Thyroid gland (tissue), 4 donors: ENCODE data around the gene UBTD1. TPM values are rescaled to one million over a fixed set of nuclear protein-coding genes. Genes with fewer than 3 reads are reported as not detected.

ENCODE experiments used
- DNase-seq, 2 donors: peaks; one replicate each; pipeline ENCODE4 v3.0.0-alpha.2; 2019
- H3K27ac ChIP-seq, 3 donors: fragments of 200-600 bp; sonication (generic); 1 replicate in 2 of 3; 2 replicates in 1 of 3; pipeline ENCODE4 v1.5.1; 2016 to 2019; ENCODE audit warnings: mild to moderate bottlenecking in 1 of 3, moderate library complexity in 1 of 3
- H3K27me3 ChIP-seq: fragments of 200-600 bp; sonication (generic); one replicate; pipeline ENCODE4 v1.5.1; 2019
- H3K36me3 ChIP-seq, 2 donors: fragments of 200-600 bp; sonication (generic); one replicate each; pipeline ENCODE4 v1.5.1; 2016 to 2019
- H3K4me1 ChIP-seq, 2 donors: fragments of 200-600 bp; sonication (generic); one replicate each; pipeline ENCODE4 v1.5.1; 2017 to 2019
- H3K4me3 ChIP-seq, 3 donors: fragments of 200-600 bp; sonication (generic); replicated peaks in 1 of 3; 1 replicate in 2 of 3; 2 replicates in 1 of 3; pipeline ENCODE4 v1.5.1; 2016; ENCODE audit warnings: mild to moderate bottlenecking in 1 of 3
- H3K9me3 ChIP-seq: fragments of 200-600 bp; sonication (generic); one replicate; pipeline ENCODE4 v1.5.1; 2017
- CTCF ChIP-seq, 6 experiments: fragments of 200-600 bp in 3 of 6; fragments of 450-650 bp in 3 of 6; sonication (generic) in 3 of 6; IDR thresholded peaks; one replicate each; pipeline ENCODE4 v1.5.1; 2016 to 2019; ENCODE audit warnings: antibody characterized with exemption in 6 of 6, mild to moderate bottlenecking in 2 of 6, inconsistent platforms in 1 of 6, moderate library complexity in 1 of 6
- POLR2A ChIP-seq, 2 donors: fragments of 450-650 bp; IDR thresholded peaks; one replicate each; pipeline ENCODE4 v1.6.1; 2017; ENCODE audit warnings: antibody characterized with exemption in 2 of 2, mild to moderate bottlenecking in 2 of 2, moderate library complexity in 1 of 2
- WGBS, 2 donors: methylation state at CpG; one replicate each; pipeline ENCODE4 v1.1.5; 2017; 5-methylcytosine and 5-hydroxymethylcytosine counted together
- intact Hi-C: fragments of 100-400 bp; cut with DNase I; formaldehyde crosslinking; loops from one replicate; pipeline ENCODE4 v1.15.1; 2023
- total RNA-seq, 4 donors: library from RNA; depleted of rRNA; stranded (reverse); fragments of >200 nt; gene quantifications; one replicate each; pipeline ENCODE4 v1.2.3, GENCODE V29; 2016

UBTD1 gene
- total RNA-seq, 4 donors from 2014 or later = 7.8 to 27.8 (median 20.0) TPM

GRCh38 chr10:97482381-97482780 lies 16.3 kb upstream of the UBTD1 start:
- H3K27ac ChIP-seq = no peak overlapping the region
- H3K4me1 ChIP-seq = no peaks in the 10 kb centered on the region
- peaks cover 28 to 30% of the 10 kb centered on the region in 2 donors for H3K36me3 ChIP-seq
- no peaks in the 10 kb centered on the region for H3K27me3 ChIP-seq
- intact Hi-C loops = no loop called here
- TF ChIP-seq POLR2A (IDR thresholded peaks at IDR 0.05) (no peak), CTCF (IDR thresholded peaks at IDR 0.05) (no peak)
- no peak for DNase-seq
- no peaks in the 10 kb centered on the region for H3K9me3 ChIP-seq
- WGBS, 2 donors = 88 to 89% methylated on average over 1 of the region's 1 CpG
- no peak overlapping the region for H3K4me3 ChIP-seq

GRCh38 chr10:97483506-97483905 lies 15.2 kb upstream of the UBTD1 start:
- 61 to 72% methylated on average over 3 of the region's 3 CpGs for WGBS, 2 donors
- H3K36me3 ChIP-seq = peaks cover 17 to 20% of the 10 kb centered on the region in 2 donors
- intact Hi-C loops = no loop called here

GRCh38 chr10:97483921-97484320 lies 14.8 kb upstream of the UBTD1 start:
- Histone ChIP-seq H3K27ac (no peak overlapping the region), H3K4me1 (no peaks in the 10 kb centered on the region), H3K4me3 (no peak overlapping the region), H3K9me3 (no peaks in the 10 kb centered on the region), H3K27me3 (no peaks in the 10 kb centered on the region), H3K36me3 (peaks cover 16 to 20% of the 10 kb centered on the region in 2 donors)
- no peak for DNase-seq
- intact Hi-C loops = no loop called here
- WGBS, 2 donors = 85 to 98% methylated on average over 1 of the region's 1 CpG
- no peak for TF ChIP-seq CTCF (IDR thresholded peaks at IDR 0.05)
- TF ChIP-seq POLR2A (IDR thresholded peaks at IDR 0.05) = no peak

More at GRCh38 chr10:97483506-97483905, 15.2 kb upstream of the UBTD1 start:
- no peaks in the 10 kb centered on the region for H3K4me1 ChIP-seq
- H3K9me3 ChIP-seq = no peaks in the 10 kb centered on the region
- TF ChIP-seq POLR2A (IDR thresholded peaks at IDR 0.05) (no peak), CTCF (IDR thresholded peaks at IDR 0.05) (no peak)
- H3K27me3 ChIP-seq = no peaks in the 10 kb centered on the region
- no peak for DNase-seq
- no peak overlapping the region for H3K27ac ChIP-seq
- H3K4me3 ChIP-seq = no peak overlapping the region

GRCh38 chr10:97485647-97486281 lies 13.0 kb upstream of the UBTD1 start:
- TF ChIP-seq CTCF (IDR thresholded peaks at IDR 0.05) (no peak), POLR2A (IDR thresholded peaks at IDR 0.05) (no peak)
- no peaks in the 10 kb centered on the region for H3K9me3 ChIP-seq
- peaks cover 6 to 13% of the 10 kb centered on the region in 2 donors for H3K36me3 ChIP-seq
- H3K27ac ChIP-seq = no peak overlapping the region
- H3K4me3 ChIP-seq = no peak overlapping the region
- H3K4me1 ChIP-seq = peaks cover 6 to 12% of the 10 kb centered on the region in 2 donors
- intact Hi-C loops = no loop called here
- DNase-seq = no peak
- WGBS, 2 donors = 95 to 99% methylated on average over 4 of the region's 4 CpGs
- H3K27me3 ChIP-seq = no peaks in the 10 kb centered on the region

- H3K4me1 ChIP-seq = peaks cover 29 to 37% of the 10 kb centered on the region in 2 donors
- H3K9me3 ChIP-seq = no peaks in the 10 kb centered on the region
- DNase-seq = peak; percentile 55 to 58
- intact Hi-C loops = no loop called here
- H3K27ac ChIP-seq = peak overlapping the region; percentile 13 to 68 (median 28)
- H3K4me3 ChIP-seq = no peak overlapping the region
- no peaks in the 10 kb centered on the region for H3K27me3 ChIP-seq
- no peaks in the 10 kb centered on the region for H3K36me3 ChIP-seq
- 20 to 30% methylated on average over 2 of the region's 2 CpGs for WGBS, 2 donors
- TF ChIP-seq CTCF (IDR thresholded peaks at IDR 0.05) (no peak), POLR2A (IDR thresholded peaks at IDR 0.05) (no peak)
These were observed 8.1 kb upstream of the UBTD1 start for GRCh38 chr10:97490592-97490991.
